SK-N-SH treated with all-trans-retinoic acid at 6 μM for 48 hours (cell line): ENCODE results near the gene NID1.

Source experiments
- ATAC-seq: fragments of 200-7000 bp; cut with Tn5 transposase; 3 replicates; pipeline ENCODE4 v1.9.1; 2020; ENCODE audit warnings: mild to moderate bottlenecking, moderate library complexity
- ARNTL ChIP-seq: fragments of 450-650 bp; formaldehyde crosslinking; IDR thresholded peaks from 2 replicates; pipeline ENCODE4 v1.5.0; 2020; ENCODE audit warnings: low read depth, mild to moderate bottlenecking, moderate library complexity, borderline replicate concordance
- CREB5 ChIP-seq: fragments of 250-450 bp; sonication (Bioruptor Pico); IDR thresholded peaks from 2 replicates; pipeline ENCODE4 v1.5.1; 2020; ENCODE audit warnings: low read depth, mild to moderate bottlenecking, moderate library complexity
- CSDC2 ChIP-seq: fragments of 250-450 bp; sonication (Bioruptor Pico); IDR thresholded peaks from 2 replicates; pipeline ENCODE4 v1.5.0; 2020; ENCODE audit warnings: mild to moderate bottlenecking, moderate library complexity
- ESRRG ChIP-seq: fragments of 250-450 bp; sonication (Bioruptor Pico); IDR thresholded peaks from 2 replicates; pipeline ENCODE4 v1.6.1; 2021; ENCODE audit warnings: mild to moderate bottlenecking
- GLIS3 ChIP-seq: fragments of 250-450 bp; sonication (Bioruptor Pico); IDR thresholded peaks from 2 replicates; pipeline ENCODE4 v1.5.0; 2020; ENCODE audit warnings: mild to moderate bottlenecking, moderate library complexity
- ISL1 ChIP-seq: fragments of 250-450 bp; sonication (Bioruptor Pico); IDR thresholded peaks from 2 replicates; pipeline ENCODE4 v2.1.2; 2022; ENCODE audit warnings: mild to moderate bottlenecking, moderate library complexity
- OSR1 ChIP-seq: fragments of 250-450 bp; sonication (Bioruptor Pico); IDR thresholded peaks from 2 replicates; pipeline ENCODE4 v1.8.0; 2022; ENCODE audit warnings: moderate library complexity, mild to moderate bottlenecking, inconsistent platforms
- PATZ1 ChIP-seq: fragments of 250-450 bp; sonication (Bioruptor Pico); IDR thresholded peaks from 2 replicates; pipeline ENCODE4 v1.8.0; 2020; ENCODE audit warnings: mild to moderate bottlenecking, moderate library complexity, borderline replicate concordance
- POU6F1 ChIP-seq: fragments of 250-450 bp; sonication (Bioruptor Pico); IDR thresholded peaks from 2 replicates; pipeline ENCODE4 v1.8.0; 2021; ENCODE audit warnings: low read depth, mild to moderate bottlenecking, moderate library complexity, borderline replicate concordance
- PPARA ChIP-seq: fragments of 250-450 bp; sonication (Bioruptor Pico); IDR thresholded peaks from 2 replicates; pipeline ENCODE4 v1.5.0; 2020; ENCODE audit warnings: mild to moderate bottlenecking, borderline replicate concordance
- SNAI2 ChIP-seq: fragments of 250-450 bp; sonication (Bioruptor Pico); IDR thresholded peaks from 2 replicates; pipeline ENCODE4 v1.5.0; 2020; ENCODE audit warnings: mild to moderate bottlenecking, moderate library complexity
- TCF4 ChIP-seq: fragments of 250-450 bp; sonication (Bioruptor Pico); IDR thresholded peaks from 2 replicates; pipeline ENCODE4 v1.8.0; 2021; ENCODE audit warnings: mild to moderate bottlenecking, moderate library complexity, borderline replicate concordance
- TOX ChIP-seq: fragments of 250-450 bp; sonication (Bioruptor Pico); IDR thresholded peaks from 2 replicates; pipeline ENCODE4 v1.8.0; 2021; ENCODE audit warnings: mild to moderate bottlenecking, moderate library complexity, borderline replicate concordance
- ZC3H10 ChIP-seq: fragments of 250-450 bp; sonication (Bioruptor Pico); IDR thresholded peaks from 2 replicates; pipeline ENCODE4 v1.5.1; 2021; ENCODE audit warnings: mild to moderate bottlenecking, moderate library complexity
- ZFP3 ChIP-seq: fragments of 250-450 bp; sonication (Bioruptor Pico); IDR thresholded peaks from 2 replicates; pipeline ENCODE4 v1.5.0; 2020; ENCODE audit warnings: mild to moderate bottlenecking, moderate library complexity
- ZFP30 ChIP-seq: fragments of 450-650 bp; formaldehyde crosslinking; IDR thresholded peaks from 2 replicates; pipeline ENCODE4 v1.5.0; 2022; ENCODE audit warnings: mild to moderate bottlenecking, moderate library complexity
- ZNF70 ChIP-seq: fragments of 450-650 bp; formaldehyde crosslinking; IDR thresholded peaks from 2 replicates; pipeline ENCODE4 v1.5.0; 2020; ENCODE audit warnings: mild to moderate bottlenecking, moderate library complexity
- ZNF8 ChIP-seq: fragments of 450-650 bp; formaldehyde crosslinking; IDR thresholded peaks from 2 replicates; pipeline ENCODE4 v1.5.0; 2020; ENCODE audit warnings: mild to moderate bottlenecking, moderate library complexity
- TF ChIP-seq, protein P1 (sequence below): fragments of 250-450 bp; sonication (Bioruptor Pico); IDR thresholded peaks from 2 replicates; pipeline ENCODE4 v1.5.0; 2020; ENCODE audit warnings: mild to moderate bottlenecking, moderate library complexity

Gene NID1

DNA sequence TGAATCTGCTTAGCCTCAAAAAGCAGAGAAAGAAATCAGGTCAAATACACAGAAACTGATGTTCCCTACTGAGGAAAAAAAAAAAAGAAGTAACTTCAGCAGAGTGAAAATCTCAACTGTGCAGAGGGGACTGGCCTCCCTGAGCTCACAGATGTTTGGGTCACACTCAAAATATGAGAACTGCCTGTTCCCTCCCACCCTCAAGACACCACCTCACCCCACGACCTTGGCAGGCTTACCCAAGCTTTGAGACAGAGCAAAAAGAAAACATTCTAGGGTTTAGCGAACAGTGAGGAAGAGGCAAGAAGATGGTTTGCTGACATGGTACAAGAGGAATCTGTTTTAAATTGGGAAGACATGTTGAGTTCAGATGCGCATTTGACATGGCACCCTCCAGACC lies 48.8 kb downstream of the NID1 start:
- TF ChIP-seq TCF4 (CRISPR knock-in tag) (no peak), ZNF8 (no peak), OSR1 (no peak), ISL1 (CRISPR knock-in tag) (no peak), ZFP3 (CRISPR knock-in tag) (no peak), ZNF70 (CRISPR knock-in tag) (no peak), GLIS3 (CRISPR knock-in tag) (no peak), ARNTL (CRISPR knock-in tag) (no peak), CREB5 (CRISPR knock-in tag) (no peak), PATZ1 (no peak), POU6F1 (no peak), ESRRG (CRISPR knock-in tag) (no peak)
- TF ChIP-seq, all 23 proteins: peak for 0
- ATAC-seq, result no peak

DNA sequence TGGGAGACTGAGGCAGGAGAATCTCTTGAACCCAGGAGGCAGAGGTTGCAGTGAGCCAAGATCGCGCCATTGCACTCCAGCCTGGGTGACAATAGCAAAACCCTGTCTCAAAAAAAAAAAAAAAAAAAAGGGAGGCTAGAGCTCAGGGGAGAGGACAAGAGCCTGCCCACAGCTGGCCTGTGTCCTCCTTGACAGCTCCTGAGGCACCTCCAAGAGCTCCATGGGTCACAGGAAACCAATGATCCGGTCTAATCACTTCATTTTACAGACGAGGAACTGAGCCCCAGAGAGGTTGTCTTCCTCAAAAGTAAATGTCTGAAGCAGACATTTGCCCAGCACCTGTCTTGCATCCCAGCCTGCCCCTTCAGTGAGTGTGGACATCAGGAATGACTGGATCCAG lies 49.4 kb downstream of the NID1 start:
- no peak for TF ChIP-seq TCF4 (CRISPR knock-in tag)
- no peak for ATAC-seq

GRCh38 chr1:236013330-236013729 lies 51.6 kb downstream of the NID1 start:
- TF ChIP-seq PPARA (CRISPR knock-in tag) (no peak), ZFP30 (CRISPR knock-in tag) (no peak), ZFP3 (CRISPR knock-in tag) (no peak), CSDC2 (no peak)
- no peak for ATAC-seq

- TF ChIP-seq ISL1 (CRISPR knock-in tag) (no peak), TCF4 (CRISPR knock-in tag) (peak; percentile 30; the same call in 1 of the 2 replicates)
- ATAC-seq, result no peak
These were observed 53.2 kb downstream of the NID1 start for GRCh38 chr1:236011641-236012040.

DNA sequence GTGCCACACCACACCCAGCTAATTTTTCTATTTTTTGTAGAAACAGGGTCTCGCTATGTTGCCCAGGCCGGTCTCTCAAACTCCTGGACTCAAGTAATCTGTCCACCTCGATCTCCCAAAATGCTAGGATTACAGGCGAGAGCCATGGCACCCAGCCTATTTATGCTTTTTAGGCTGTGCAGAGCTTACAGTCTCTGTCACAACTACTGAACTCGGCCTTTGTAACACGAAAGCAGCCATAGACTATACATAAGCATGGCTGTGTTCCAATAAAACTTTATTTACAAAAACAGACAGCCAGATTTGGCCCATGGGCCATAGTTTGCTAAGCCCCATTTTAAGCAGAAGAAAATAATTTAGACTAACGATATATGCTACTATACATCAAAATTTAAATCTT lies 54.4 kb downstream of the NID1 start:
- peak; percentile 11; the same call in 2 of the 3 replicates for ATAC-seq
- TF ChIP-seq ZNF70 (CRISPR knock-in tag) (no peak), CREB5 (CRISPR knock-in tag) (no peak), ZC3H10 (CRISPR knock-in tag) (no peak), SNAI2 (CRISPR knock-in tag) (no peak), TOX (CRISPR knock-in tag) (no peak), PATZ1 (no peak), ESRRG (CRISPR knock-in tag) (no peak), ARNTL (CRISPR knock-in tag) (no peak), TCF4 (CRISPR knock-in tag) (no peak)
- TF ChIP-seq, protein P1, sequence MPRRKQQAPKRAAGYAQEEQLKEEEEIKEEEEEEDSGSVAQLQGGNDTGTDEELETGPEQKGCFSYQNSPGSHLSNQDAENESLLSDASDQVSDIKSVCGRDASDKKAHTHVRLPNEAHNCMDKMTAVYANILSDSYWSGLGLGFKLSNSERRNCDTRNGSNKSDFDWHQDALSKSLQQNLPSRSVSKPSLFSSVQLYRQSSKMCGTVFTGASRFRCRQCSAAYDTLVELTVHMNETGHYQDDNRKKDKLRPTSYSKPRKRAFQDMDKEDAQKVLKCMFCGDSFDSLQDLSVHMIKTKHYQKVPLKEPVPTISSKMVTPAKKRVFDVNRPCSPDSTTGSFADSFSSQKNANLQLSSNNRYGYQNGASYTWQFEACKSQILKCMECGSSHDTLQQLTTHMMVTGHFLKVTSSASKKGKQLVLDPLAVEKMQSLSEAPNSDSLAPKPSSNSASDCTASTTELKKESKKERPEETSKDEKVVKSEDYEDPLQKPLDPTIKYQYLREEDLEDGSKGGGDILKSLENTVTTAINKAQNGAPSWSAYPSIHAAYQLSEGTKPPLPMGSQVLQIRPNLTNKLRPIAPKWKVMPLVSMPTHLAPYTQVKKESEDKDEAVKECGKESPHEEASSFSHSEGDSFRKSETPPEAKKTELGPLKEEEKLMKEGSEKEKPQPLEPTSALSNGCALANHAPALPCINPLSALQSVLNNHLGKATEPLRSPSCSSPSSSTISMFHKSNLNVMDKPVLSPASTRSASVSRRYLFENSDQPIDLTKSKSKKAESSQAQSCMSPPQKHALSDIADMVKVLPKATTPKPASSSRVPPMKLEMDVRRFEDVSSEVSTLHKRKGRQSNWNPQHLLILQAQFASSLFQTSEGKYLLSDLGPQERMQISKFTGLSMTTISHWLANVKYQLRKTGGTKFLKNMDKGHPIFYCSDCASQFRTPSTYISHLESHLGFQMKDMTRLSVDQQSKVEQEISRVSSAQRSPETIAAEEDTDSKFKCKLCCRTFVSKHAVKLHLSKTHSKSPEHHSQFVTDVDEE (CRISPR knock-in tag), result no peak
